Stimulated activated CD4-positive, alpha-beta T cell treated with anti-CD3 and anti-CD28 coated beads, Interleukin-12 subunit alpha, Interleukin-12 subunit beta, amount 100 ng/mL, for 4 hours (primary cell): Measurements from ENCODE around the gene CHTOP.
"Not testable (repeated sequence)": the region's sequence is repeated elsewhere in the genome, so short reads cannot be mapped to it uniquely, and the experiment has no call there.

Experiments used
- DNase-seq: peaks from one replicate; pipeline ENCODE4 v3.0.0-alpha.2; 2020

CHTOP gene

DNA sequence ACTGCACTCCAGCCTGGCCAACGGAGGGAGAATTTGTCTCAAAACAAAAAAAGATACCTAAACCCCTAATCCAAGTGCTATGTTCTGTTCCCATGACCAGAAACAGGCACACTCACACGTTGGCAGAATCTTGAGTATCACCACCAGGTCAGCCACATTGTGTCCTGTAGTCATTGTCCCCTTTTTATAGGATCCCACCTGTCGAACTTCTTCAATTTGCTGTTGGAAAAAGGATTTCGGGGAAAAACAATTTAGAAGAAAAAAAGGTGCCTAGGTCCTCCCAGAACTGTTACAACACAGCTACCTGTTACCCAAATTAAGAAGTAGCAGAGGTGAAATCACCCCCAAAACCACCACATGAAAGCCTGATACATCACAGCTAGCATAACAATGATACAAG is 33.6 kb downstream of the CHTOP start:
- DNase-seq, result no peak

GRCh38 chr1:153668672-153669071 is 34.8 kb downstream of the CHTOP start:
- DNase-seq, result not testable (repeated sequence)

DNA sequence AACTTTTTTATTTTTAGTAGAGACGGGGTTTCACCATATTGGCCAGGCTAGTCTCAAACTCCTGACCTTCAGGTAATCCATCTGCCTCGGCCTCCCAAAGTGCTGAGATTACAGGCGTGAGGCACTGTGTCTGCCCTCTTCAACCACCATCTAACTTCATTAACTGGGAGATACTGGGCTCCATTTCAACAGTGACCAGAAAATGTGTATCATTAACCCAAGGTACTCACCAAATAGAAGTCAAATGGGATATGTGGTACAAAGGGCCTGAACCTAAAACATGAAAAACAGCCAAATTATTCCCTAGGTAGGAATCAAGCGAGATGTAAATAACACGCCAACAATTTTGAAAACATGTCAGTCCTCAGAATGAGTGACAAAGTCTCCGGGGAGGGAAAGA is 35.7 kb downstream of the CHTOP start:
- DNase-seq, result no peak

- peak; percentile 28 for DNase-seq
Measured at GRCh38 chr1:153670257-153670858, 36.5 kb downstream of the CHTOP start.

DNA sequence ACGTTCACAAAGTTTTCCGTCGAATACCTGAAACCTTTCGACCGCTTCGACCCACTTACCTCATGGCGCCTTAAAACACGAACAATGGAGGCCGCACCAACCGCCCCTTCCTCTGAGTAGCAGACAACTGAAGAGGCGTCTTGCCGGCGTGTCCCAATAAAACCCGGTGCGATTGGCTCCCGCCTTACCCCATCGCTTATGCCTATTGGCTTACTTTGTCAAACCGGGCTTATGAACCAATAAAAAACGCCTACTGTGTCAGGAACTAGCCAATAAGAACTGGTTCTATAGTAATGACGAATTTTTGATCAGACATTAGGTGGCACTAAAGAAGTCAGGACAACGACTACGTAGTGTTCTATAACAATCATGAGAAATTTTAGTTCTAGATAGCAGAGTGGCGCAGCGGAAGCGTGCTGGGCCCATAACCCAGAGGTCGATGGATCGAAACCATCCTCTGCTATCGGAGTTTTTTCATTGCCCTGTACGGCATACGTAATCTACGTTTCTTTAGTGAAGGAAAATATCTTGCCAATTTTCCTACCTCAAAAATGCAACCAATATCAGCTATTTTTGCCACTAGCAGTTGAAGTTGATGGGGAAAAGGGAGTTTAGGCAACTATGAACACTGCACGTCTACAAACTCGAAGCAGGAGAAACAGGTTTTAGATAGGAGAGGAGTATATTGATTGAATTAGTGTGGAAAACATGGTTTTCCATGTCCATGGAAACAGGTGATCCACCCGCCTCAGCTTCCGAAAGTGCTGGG is 37.2 kb downstream of the CHTOP start, which contains the start of gene ILF2:
Gene ILF2, minus strand, starts transcription at position 135 of the 769 bp plus-strand sequence. Its CDS starts 71 bp downstream, at position 64.
- DNase-seq, result peak; percentile 93

DNA sequence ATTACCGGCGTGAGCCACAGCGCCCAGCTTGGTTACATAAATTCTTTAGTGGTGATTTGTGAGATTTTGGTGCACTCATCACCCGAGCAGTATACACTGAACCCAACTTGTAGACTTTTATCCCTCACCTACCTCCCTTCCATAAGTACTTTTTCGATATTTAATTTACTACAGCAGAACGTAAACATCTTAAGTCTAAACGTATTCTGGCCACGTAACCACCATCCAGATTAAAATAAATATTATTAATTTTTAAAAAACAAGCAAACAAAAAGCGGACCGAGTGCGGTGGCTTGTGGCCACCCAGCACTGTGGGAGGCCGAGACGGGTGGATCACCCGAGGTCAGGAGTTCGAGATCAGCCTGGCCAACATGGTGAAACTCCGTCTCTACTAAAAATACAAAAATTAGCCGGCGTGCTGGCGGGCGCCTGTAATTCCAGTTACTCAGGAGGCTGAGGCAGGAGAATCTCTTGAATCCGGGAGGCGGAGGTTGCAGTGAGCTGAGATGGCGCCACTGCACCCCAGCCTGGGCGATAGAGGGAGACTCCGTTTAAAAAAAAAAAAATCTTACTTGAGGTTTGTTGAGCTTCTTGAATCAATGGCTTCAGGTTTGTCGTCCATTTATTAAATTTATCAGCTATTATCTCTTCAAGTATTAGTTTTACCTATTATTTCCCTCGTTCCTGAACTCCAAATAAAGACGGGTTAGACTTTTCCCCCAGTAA is 37.9 kb downstream of the CHTOP start:
- peak; percentile 42 for DNase-seq

DNA sequence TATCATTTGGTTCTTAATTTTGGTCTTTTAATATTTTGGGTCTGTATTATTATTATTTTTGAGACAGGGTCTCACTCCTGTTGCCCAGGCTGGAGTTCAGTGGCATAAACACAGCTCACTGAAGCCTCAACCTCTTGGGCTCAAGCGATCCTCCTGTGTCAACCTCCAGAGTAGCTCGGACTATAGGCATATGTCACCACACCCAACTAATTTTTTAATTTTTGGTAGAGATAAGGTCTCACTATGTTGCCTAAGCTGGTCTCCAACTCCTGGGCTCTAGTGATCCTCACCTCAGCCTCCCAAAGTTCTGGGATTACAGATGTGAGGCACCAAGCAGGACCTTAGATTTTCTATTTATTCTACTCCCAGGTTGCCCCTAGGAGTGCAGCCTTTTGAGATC is 39.6 kb downstream of the CHTOP start:
- no peak for DNase-seq

DNA sequence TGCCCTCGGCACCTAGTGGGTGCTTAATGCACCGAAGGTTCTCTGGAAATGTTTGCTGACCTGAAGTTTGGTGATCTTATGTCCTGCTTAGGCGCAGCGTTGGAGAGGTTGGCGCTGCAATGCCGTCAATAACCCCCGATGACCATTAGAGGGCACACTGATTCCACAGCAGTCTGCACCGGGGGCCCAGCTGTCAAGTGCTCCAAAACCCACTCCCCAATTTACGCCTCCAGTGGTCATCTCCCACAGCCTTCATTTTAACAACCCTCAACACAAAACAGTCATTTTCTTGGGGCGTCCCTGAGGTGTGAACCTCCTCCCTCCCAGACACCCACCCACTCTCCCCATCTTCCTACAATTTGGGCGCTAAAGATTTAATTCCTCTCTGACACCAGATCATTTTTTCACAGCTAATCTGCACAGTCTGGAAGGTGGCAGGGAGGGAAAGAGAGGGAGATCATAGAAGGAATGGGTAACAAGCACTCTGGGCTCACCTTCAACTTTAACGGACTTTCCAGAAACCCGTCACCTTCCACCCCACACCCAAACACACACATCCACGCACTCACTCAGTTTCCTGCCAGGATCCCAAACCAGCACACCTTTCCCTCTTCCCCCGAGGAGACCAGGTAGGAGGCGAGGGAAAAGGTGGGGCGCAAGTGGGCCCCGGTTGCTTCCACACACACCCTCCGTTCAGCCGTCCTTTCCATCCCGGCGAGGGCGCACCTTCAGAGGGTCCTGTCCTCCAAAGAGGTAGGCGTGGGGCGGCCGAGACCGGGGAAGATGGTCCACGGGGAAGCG is 44.1 kb downstream of the CHTOP start:
- peak; percentile 37 for DNase-seq

DNA sequence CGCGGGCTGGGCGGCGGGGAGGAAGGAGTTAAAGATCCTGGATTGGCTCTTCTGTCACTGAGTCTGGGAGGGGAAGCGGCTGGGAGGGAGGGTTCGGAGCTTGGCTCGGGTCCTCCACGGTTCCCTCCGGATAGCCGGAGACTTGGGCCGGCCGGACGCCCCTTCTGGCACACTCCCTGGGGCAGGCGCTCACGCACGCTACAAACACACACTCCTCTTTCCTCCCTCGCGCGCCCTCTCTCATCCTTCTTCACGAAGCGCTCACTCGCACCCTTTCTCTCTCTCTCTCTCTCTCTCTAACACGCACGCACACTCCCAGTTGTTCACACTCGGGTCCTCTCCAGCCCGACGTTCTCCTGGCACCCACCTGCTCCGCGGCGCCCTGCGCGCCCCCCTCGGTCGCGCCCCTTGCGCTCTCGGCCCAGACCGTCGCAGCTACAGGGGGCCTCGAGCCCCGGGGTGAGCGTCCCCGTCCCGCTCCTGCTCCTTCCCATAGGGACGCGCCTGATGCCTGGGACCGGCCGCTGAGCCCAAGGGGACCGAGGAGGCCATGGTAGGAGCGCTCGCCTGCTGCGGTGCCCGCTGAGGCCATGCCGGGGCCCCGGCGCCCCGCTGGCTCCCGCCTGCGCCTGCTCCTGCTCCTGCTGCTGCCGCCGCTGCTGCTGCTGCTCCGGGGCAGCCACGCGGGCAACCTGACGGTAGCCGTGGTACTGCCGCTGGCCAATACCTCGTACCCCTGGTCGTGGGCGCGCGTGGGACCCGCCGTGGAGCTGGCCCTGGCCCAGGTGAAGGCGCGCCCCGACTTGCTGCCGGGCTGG is 44.9 kb downstream of the CHTOP start, which contains the start of gene NPR1:
Gene NPR1, plus strand, starts transcription at position 170 of the 818 bp plus-strand sequence. Its CDS starts 421 bp downstream, at position 591.
- peak; percentile 29 for DNase-seq

GRCh38 chr1:153679337-153680119 is 45.7 kb downstream of the CHTOP start:
- DNase-seq, result peak; percentile 23

DNA sequence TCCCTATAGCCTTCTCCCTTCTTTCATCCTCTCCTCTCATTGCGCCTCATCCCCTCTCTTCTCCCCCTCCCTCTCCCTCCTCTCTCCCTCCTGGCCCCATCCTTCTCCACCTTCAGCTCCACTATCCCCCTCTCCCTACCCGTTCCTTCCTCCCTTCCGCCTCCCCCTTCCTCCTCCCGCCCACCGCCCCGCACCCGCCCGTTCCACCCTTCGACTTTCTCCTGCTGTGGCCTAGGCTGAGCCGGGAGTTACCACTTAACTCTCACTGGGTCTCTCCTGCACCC is 46.2 kb downstream of the CHTOP start:
- no peak for DNase-seq

DNA sequence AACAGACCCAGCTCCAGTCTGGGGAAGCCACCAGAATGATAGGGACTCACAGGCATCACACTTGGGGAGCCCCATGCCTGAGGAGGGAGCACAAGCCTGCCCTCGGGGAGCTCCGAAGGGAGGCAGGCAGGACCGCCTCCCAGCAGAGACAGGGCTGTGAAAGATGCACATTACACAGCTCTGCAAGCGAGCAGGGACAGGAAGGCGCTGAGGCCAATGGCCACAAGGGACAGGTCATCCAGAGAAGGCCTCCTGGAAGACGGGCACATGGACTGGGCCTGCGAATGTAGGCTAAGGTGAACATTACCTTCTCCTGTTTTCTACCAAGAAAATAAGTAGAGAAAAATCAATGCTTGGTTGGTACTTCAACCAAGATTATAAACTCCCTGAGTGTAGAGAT is 48.9 kb downstream of the CHTOP start:
- DNase-seq, result no peak

DNA sequence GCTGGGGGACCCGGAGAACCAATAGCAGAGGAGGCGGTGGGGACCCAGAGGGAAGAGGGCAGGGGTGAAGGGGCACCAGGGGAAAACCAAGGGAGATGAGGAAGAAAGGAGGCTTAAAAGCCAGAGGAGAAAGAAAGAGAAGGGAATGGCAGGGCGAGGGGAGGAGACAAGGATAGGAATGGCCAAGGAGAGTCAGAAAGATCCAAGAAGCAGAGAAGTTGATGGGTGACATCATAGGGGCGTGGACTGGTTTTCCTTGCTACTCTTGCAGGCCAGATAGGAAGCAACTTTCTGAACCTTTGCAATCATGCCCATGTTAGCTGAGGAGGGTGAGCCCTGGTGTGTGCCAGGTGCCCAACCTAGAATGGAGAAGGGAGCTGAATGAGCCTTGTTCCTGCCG is 50.0 kb downstream of the CHTOP start:
- no peak for DNase-seq

- no peak for DNase-seq
Measured at GRCh38 chr1:153684892-153685291, 51.0 kb downstream of the CHTOP start.

- DNase-seq, result no peak
Measured at GRCh38 chr1:153685544-153686340, 51.9 kb downstream of the CHTOP start.

GRCh38 chr1:153687346-153688125 is 53.7 kb downstream of the CHTOP start:
- DNase-seq, result no peak

DNA sequence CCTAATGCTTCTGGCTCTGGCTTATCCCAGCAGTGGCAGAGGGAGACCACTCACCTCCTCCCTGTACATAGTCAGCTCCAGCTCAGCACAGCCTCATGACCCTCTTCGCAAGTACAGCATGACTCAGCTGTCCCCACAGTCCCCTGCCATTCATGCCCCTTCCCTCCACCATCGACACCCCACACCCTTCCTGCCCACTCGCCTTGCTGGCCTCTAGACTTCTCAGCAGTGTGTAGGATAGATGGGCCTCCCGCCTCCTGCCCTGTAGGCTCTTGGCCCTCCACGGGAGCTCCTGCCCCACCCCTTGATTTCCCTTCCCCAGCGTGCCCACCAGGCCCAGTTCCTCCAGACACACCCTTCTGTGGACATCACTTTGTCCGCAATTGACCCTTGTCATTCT is 54.4 kb downstream of the CHTOP start:
- no peak for DNase-seq

DNA sequence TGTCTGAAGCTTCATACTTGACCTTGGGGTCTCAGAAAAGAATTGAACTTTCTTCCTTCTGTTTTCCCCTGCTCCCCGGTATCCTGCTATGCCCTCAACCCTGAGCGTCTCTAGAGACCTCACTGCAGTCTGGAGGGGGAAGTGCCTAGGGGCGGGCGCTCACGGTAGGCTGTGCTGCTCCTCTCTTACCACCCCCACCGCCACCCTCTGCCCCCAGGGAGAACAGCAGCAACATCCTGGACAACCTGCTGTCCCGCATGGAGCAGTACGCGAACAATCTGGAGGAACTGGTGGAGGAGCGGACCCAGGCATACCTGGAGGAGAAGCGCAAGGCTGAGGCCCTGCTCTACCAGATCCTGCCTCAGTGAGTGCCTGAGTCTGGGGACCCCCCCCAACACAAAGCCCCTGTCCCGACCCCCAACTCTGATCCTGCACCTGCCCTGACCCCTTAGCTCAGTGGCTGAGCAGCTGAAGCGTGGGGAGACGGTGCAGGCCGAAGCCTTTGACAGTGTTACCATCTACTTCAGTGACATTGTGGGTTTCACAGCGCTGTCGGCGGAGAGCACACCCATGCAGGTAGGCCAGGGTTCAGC is 55.0 kb downstream of the CHTOP start:
- DNase-seq, result no peak

DNA sequence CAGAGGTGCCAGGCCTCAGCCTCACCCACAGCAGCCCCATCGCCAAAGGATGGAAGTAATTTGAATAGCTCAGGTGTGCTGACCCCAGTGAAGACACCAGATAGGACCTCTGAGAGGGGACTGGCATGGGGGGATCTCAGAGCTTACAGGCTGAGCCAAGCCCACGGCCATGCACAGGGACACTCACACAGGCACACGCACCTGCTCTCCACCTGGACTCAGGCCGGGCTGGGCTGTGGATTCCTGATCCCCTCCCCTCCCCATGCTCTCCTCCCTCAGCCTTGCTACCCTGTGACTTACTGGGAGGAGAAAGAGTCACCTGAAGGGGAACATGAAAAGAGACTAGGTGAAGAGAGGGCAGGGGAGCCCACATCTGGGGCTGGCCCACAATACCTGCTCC is 59.6 kb downstream of the CHTOP start:
- no peak for DNase-seq
